ENCODE results near the gene ANKIB1. TPM values are rescaled to one million over a fixed set of nuclear protein-coding genes. Genes with fewer than 3 reads are reported as not detected.
A peak's percentile ranks its signal among the peaks of the same experiment; 100 is the strongest.
"Not testable (repeated sequence)": the region's sequence is repeated elsewhere in the genome, so short reads cannot be mapped to it uniquely, and the experiment has no call there.

The ANKIB1 gene
- total RNA-seq, 3 donors from 2014 or later: 28.0 to 40.8 (median 38.3) TPM

- Mint-ChIP-seq H3K4me1 (ENCODE audit: low read depth) (no peaks in the 10 kb centered on the region), H3K4me3 (no peak overlapping the region), H3K36me3 (ENCODE audit: insufficient read depth) (peaks cover 36% of the 10 kb centered on the region), H3K27me3 (ENCODE audit: low read depth) (no peaks in the 10 kb centered on the region), H3K9me3 (no peaks in the 10 kb centered on the region)
- DNase-seq (no peak), ATAC-seq (no peak)
Observed at GRCh38 chr7:92360387-92360786, 114.6 kb downstream of the ANKIB1 start.

GRCh38 chr7:92362131-92362530, 116.4 kb downstream of the ANKIB1 start:
- H3K4me3 Mint-ChIP-seq: no peak overlapping the region
- ATAC-seq (no peak), DNase-seq (no peak)
- H3K4me1 Mint-ChIP-seq (ENCODE audit: low read depth): no peaks in the 10 kb centered on the region
- no peaks in the 10 kb centered on the region for H3K9me3 Mint-ChIP-seq
- no peaks in the 10 kb centered on the region for H3K27me3 Mint-ChIP-seq (ENCODE audit: low read depth)
- H3K36me3 Mint-ChIP-seq (ENCODE audit: insufficient read depth): peaks cover 44% of the 10 kb centered on the region

GRCh38 chr7:92366730-92367129, 121.0 kb downstream of the ANKIB1 start:
- Mint-ChIP-seq H3K4me3 (no peak overlapping the region), H3K36me3 (ENCODE audit: insufficient read depth) (peaks cover 29% of the 10 kb centered on the region), H3K4me1 (ENCODE audit: low read depth) (no peaks in the 10 kb centered on the region), H3K27me3 (ENCODE audit: low read depth) (no peaks in the 10 kb centered on the region), H3K9me3 (no peaks in the 10 kb centered on the region)
- DNase-seq (no peak), ATAC-seq (no peak)

GRCh38 chr7:92368741-92369140, 123.0 kb downstream of the ANKIB1 start:
- Mint-ChIP-seq H3K4me1 (ENCODE audit: low read depth) (no peaks in the 10 kb centered on the region), H3K4me3 (no peak overlapping the region), H3K9me3 (no peaks in the 10 kb centered on the region), H3K36me3 (ENCODE audit: insufficient read depth) (peaks cover 22% of the 10 kb centered on the region), H3K27me3 (ENCODE audit: low read depth) (no peaks in the 10 kb centered on the region)
- no peak for DNase-seq
- ATAC-seq: no peak

GRCh38 chr7:92375013-92375412, 129.2 kb downstream of the ANKIB1 start:
- Mint-ChIP-seq H3K9me3 (no peaks in the 10 kb centered on the region), H3K4me1 (ENCODE audit: low read depth) (no peaks in the 10 kb centered on the region), H3K4me3 (no peak overlapping the region), H3K36me3 (ENCODE audit: insufficient read depth) (peaks cover 25% of the 10 kb centered on the region), H3K27me3 (ENCODE audit: low read depth) (no peaks in the 10 kb centered on the region)
- DNase-seq: no peak
- no peak for ATAC-seq

GRCh38 chr7:92391071-92391470, 145.3 kb downstream of the ANKIB1 start:
- ATAC-seq: no peak
- H3K4me1 Mint-ChIP-seq (ENCODE audit: low read depth): no peaks in the 10 kb centered on the region
- no peak for DNase-seq
- H3K27me3 Mint-ChIP-seq (ENCODE audit: low read depth): no peaks in the 10 kb centered on the region
- H3K36me3 Mint-ChIP-seq (ENCODE audit: insufficient read depth): peaks cover 17% of the 10 kb centered on the region
- no peak overlapping the region for H3K4me3 Mint-ChIP-seq
- no peaks in the 10 kb centered on the region for H3K9me3 Mint-ChIP-seq

- ATAC-seq: no peak
Observed at GRCh38 chr7:92397542-92397941, 151.8 kb downstream of the ANKIB1 start.

DNA sequence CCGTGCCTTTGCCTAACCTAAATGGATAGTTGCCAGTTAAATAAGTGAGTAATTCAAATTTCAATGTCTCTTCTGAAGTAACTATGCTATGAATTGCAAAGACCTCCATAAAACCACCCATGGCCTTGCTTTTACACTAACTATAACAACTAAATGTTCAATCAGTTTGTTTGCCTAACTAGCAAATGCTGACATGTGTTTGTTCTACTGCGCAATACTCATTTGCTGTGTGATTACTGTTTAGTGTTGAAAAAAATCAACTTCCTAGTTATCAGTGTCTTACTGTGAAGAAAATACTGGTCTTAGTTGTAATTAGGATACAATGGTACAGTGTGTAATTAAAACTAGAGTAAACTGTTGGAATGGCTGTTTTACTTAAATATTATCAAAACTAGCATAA, 154.2 kb downstream of the ANKIB1 start:
- Mint-ChIP-seq H3K36me3 (ENCODE audit: insufficient read depth) (peaks cover 26% of the 10 kb centered on the region), H3K4me3 (no peak overlapping the region), H3K4me1 (ENCODE audit: low read depth) (peaks cover 16% of the 10 kb centered on the region), H3K9me3 (no peaks in the 10 kb centered on the region), H3K27me3 (ENCODE audit: low read depth) (no peaks in the 10 kb centered on the region)
- ATAC-seq: no peak
- DNase-seq: no peak

More at GRCh38 chr7:92397542-92397941, 151.8 kb downstream of the ANKIB1 start:
- Mint-ChIP-seq H3K36me3 (ENCODE audit: insufficient read depth) (peaks cover 30% of the 10 kb centered on the region), H3K9me3 (no peaks in the 10 kb centered on the region), H3K27me3 (ENCODE audit: low read depth) (no peaks in the 10 kb centered on the region), H3K4me3 (no peak overlapping the region), H3K4me1 (ENCODE audit: low read depth) (no peaks in the 10 kb centered on the region)
- no peak for DNase-seq

- DNase-seq (no peak), ATAC-seq (no peak)
- H3K4me1 Mint-ChIP-seq (ENCODE audit: low read depth): peaks cover 16% of the 10 kb centered on the region
- no peaks in the 10 kb centered on the region for H3K27me3 Mint-ChIP-seq (ENCODE audit: low read depth)
- H3K36me3 Mint-ChIP-seq (ENCODE audit: insufficient read depth): peaks cover 11% of the 10 kb centered on the region
- H3K4me3 Mint-ChIP-seq: no peak overlapping the region
- no peaks in the 10 kb centered on the region for H3K9me3 Mint-ChIP-seq
Observed at GRCh38 chr7:92402920-92403759, 157.4 kb downstream of the ANKIB1 start.

- Mint-ChIP-seq H3K4me3 (no peak overlapping the region), H3K4me1 (ENCODE audit: low read depth) (peaks cover 16% of the 10 kb centered on the region), H3K9me3 (no peaks in the 10 kb centered on the region), H3K36me3 (ENCODE audit: insufficient read depth) (peaks cover 6% of the 10 kb centered on the region), H3K27me3 (ENCODE audit: low read depth) (no peaks in the 10 kb centered on the region)
- ATAC-seq (no peak), DNase-seq (no peak)
Observed at GRCh38 chr7:92403760-92404074, 157.9 kb downstream of the ANKIB1 start.

DNA sequence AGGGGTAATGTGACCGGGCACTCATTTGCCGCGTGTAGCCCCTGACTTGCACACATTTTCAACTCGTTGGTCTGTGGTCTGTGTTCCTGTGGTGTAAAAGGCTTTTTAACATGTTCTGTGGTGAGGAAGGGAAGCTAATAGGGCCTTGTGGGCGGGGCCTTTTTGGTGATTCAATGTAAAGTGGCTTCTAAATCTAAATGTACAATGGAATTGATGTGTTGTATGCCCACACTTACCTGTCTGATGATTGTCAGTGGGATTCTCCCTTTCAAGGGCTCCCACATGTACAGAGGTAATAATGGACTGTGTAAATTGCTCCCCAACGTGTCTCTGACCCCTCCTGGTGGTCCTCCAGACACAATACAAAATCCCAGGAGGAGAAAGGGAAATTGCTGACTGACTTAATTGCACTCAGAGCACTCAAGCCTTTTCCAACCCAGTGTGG, 158.4 kb downstream of the ANKIB1 start:
- DNase-seq (peak; percentile 14), ATAC-seq (peak; percentile 62 to 78)
- Mint-ChIP-seq H3K27me3 (ENCODE audit: low read depth) (no peaks in the 10 kb centered on the region), H3K4me1 (ENCODE audit: low read depth) (peaks cover 16% of the 10 kb centered on the region), H3K36me3 (ENCODE audit: insufficient read depth) (peaks cover 3% of the 10 kb centered on the region), H3K9me3 (no peaks in the 10 kb centered on the region), H3K4me3 (no peak overlapping the region)

DNA sequence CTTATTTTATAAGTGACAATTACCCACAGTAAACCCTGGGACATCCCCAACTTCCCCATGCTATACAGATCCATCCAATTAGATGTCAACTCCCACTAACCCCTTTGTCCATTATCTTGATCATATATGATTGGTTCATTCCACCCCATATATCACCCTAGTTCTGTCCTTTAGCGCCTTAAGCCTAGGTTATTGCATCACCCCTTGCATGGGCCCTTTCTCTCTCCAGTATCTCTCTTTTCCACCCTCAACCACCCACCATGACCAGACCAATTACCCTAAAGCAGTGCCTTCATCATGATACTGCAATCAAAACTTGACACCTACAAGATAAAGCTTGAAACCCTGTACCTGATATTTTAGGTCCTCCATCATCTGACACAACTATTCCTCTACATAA, 163.6 kb downstream of the ANKIB1 start:
- H3K4me1 Mint-ChIP-seq (ENCODE audit: low read depth): peaks cover 3% of the 10 kb centered on the region
- no peak overlapping the region for H3K4me3 Mint-ChIP-seq
- no peaks in the 10 kb centered on the region for H3K9me3 Mint-ChIP-seq
- DNase-seq: no peak
- no peak for ATAC-seq
- peaks cover 8% of the 10 kb centered on the region for H3K27me3 Mint-ChIP-seq (ENCODE audit: low read depth)
- H3K36me3 Mint-ChIP-seq (ENCODE audit: insufficient read depth): no peaks in the 10 kb centered on the region

DNA sequence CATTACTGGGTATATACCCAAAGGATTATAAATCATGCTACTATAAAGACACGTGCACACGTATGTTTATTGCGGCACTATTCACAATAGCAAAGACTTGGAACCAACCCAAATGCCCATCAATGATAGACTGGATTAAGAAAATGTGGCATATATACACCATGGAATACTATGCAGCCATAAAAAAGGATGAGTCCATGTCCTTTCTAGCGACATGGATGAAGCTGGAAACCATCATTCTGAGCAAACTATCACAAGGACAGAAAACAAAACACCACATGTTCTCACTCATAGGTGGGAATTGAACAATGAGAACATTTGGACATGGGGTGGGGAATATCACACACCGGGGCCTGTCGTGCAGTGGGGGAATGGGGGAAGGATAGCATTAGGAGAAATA, 164.4 kb downstream of the ANKIB1 start:
- not testable (repeated sequence) for DNase-seq; H3K36me3 Mint-ChIP-seq (ENCODE audit: insufficient read depth); H3K4me3 Mint-ChIP-seq; H3K4me1 Mint-ChIP-seq (ENCODE audit: low read depth); H3K9me3 Mint-ChIP-seq; H3K27me3 Mint-ChIP-seq (ENCODE audit: low read depth); ATAC-seq

GRCh38 chr7:92412745-92413144, 167.0 kb downstream of the ANKIB1 start:
- ATAC-seq (no peak), DNase-seq (no peak)
- Mint-ChIP-seq H3K9me3 (no peaks in the 10 kb centered on the region), H3K4me3 (no peak overlapping the region), H3K27me3 (ENCODE audit: low read depth) (peaks cover 8% of the 10 kb centered on the region), H3K4me1 (ENCODE audit: low read depth) (no peaks in the 10 kb centered on the region), H3K36me3 (ENCODE audit: insufficient read depth) (no peaks in the 10 kb centered on the region)

DNA sequence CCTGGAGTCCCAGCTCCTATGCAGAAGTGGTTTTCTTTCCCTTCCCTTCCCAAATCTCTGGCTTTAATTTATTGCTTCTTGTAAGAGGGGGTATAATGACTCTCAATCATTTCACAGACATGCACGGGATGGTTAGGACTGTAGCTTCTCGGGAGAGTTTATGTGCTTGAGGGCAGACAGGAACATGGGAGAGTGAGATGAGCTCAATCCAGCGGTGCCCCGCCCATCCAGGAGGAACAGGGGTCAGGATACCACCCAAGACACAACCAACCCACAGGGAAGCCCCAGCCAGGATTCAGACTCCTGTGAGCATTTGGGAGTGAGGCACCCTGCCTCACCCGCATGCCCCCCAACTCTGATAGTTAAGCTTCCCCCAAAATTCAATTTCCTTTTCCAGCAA, 167.8 kb downstream of the ANKIB1 start:
- no peak for DNase-seq
- Mint-ChIP-seq H3K27me3 (ENCODE audit: low read depth) (peaks cover 8% of the 10 kb centered on the region), H3K4me1 (ENCODE audit: low read depth) (no peaks in the 10 kb centered on the region), H3K4me3 (no peak overlapping the region), H3K36me3 (ENCODE audit: insufficient read depth) (no peaks in the 10 kb centered on the region), H3K9me3 (no peaks in the 10 kb centered on the region)
- ATAC-seq: no peak

Data from activated T-cell treated with anti-CD3 and anti-CD28 coated beads, Interleukin-2, amount 50 U/mL, for 4 hours (primary cell).